HG03432 (cell line): ENCODE results near the gene USP35.

Experiments
- ATAC-seq: cut with Tn5 transposase; IDR thresholded peaks from one replicate; pipeline ENCODE4 v1.9.1; 2021; ENCODE audit warnings: mild to moderate bottlenecking, moderate library complexity; ENCODE audit not compliant: unreplicated experiment

The USP35 gene

DNA sequence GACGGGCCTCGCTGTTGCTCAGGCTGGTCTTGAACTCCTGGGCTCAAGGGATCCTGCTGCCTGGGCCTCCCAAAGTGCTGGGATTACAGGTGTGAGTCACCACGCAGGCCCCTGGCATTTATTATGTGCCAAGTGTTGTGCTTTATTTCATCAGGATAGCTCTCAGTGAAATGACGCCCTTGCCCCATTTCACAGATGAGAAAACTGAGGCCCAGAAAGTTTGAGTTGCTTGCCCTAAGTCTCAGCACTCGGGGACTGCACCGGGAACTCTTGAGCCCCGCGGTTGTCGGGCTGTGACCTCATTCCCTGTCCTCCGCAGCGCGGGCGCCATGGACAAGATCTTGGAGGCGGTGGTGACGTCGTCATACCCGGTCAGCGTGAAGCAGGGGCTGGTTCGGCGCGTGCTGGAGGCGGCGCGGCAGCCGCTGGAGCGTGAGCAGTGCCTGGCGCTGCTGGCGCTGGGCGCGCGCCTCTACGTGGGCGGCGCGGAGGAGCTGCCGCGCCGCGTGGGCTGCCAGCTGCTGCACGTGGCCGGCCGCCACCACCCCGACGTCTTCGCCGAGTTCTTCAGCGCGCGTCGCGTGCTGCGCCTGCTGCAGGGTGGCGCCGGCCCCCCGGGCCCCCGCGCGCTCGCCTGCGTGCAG, 7.3 kb downstream of the USP35 start:
- ATAC-seq: no peak

DNA sequence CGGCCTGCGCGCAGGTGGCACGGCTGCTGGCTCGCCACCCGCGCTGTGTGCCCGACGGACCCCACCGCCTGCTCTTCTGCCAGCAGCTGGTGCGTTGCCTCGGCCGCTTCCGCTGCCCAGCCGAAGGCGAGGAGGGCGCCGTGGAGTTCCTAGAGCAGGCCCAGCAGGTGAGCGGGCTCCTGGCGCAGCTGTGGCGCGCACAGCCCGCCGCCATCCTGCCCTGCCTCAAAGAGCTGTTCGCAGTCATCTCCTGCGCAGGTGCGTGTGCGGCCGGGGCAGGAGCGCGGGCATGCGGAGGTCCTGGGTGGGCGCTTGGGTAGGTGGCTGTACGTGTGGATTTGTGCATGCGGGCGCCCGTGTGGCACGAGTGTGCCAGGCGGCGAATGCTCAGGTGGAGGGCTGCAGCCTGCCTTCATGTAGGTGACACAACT, 8.0 kb downstream of the USP35 start:
- ATAC-seq: no peak

DNA sequence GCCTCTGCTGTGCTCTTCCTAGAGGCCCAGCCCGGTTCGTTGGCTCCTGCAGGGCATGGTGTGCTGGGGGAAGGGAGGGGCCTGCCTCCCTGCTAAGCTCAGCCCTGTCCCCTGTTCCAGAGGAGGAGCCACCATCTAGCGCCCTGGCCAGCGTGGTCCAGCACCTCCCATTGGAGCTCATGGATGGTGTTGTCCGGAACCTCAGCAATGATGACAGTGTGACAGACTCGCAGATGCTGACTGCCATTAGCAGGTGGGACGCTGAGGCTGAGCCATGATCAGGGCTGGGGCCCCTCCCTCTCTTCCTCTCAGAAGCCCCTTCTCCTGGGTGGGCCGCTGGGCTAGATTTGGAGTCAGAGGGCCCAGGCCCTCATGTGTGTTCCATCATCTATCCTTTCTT, 9.1 kb downstream of the USP35 start:
- no peak for ATAC-seq

DNA sequence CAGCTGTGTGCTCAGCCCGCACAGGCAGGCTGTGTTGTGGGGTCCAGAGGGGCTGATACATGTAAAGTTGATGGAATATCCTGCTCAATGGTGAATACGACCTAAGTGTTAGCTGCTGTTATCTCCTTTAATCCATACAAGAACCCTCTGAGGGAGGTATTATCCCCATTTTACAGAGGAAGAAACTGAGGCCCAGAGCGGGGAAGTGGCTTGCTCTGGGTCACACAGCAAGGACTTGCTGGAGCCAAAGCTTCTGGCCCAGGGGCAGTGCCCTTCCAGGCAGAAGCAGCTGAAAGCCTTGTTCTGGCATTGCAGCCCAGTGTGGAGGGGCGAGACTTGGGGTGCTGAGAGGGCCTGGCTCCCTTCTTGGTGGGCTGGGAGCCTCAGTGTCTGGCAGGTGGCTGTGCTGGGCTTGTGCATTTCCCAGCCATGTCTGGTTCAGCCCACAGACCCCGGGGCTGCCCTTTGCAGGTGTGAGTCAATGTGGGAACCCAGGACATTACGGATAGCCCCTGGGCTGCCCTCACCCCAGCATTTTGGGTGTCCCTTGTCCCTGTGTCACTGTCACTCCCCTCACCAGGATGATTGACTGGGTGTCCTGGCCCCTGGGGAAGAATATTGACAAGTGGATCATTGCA, 10.4 kb downstream of the USP35 start:
- no peak for ATAC-seq

DNA sequence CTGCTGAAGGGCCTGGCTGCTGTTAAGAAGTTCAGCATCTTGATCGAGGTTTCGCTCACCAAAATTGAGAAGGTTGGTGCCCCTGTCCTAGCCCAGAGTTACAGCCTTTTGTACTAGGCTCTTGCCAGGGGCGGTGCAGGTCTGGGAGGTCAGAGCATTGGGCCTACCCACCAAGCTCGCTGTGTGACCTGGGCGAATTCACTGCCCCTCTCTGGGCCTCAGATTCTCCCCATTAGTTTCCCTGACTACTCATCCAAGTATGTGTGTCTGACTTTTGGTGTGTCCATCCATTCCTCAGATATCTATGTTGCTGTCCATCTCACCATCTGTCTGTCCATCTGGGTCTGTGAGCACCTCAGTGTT, 10.9 kb downstream of the USP35 start:
- ATAC-seq: no peak

DNA sequence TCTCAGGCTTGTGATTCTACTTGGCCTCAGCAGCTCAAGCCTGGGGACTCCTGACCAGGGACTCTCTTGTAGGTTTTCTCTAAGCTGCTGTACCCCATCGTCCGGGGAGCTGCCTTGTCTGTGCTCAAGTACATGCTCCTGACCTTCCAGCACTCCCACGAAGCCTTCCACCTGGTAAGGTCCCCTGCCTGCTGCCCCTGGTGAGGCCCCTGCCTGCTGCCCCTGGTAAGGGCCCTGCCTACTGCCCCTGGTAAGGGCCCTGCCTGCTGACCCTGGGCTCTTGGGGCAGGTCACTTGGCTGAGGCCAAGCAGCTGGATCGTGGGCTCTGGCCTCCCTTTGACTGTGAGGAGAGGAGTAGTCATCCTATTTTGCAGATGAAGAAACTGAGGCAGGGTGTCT, 11.3 kb downstream of the USP35 start:
- ATAC-seq: no peak

DNA sequence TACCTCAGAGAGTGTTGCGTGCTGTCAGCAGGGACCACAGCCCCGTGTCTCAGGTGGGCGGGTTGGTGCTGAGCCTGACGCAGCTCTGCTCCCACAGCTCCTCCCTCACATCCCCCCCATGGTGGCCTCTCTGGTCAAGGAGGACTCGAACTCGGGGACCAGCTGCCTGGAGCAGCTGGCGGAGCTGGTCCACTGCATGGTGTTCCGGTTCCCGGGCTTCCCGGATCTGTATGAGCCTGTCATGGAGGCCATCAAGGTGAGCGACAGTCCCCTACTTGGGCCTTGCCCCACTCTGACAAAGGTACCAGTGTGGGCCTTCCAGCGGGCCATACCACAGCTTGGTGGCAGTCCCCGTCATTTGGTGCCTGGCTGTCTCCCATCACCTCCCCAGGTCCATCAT, 11.8 kb downstream of the USP35 start:
- ATAC-seq: no peak

DNA sequence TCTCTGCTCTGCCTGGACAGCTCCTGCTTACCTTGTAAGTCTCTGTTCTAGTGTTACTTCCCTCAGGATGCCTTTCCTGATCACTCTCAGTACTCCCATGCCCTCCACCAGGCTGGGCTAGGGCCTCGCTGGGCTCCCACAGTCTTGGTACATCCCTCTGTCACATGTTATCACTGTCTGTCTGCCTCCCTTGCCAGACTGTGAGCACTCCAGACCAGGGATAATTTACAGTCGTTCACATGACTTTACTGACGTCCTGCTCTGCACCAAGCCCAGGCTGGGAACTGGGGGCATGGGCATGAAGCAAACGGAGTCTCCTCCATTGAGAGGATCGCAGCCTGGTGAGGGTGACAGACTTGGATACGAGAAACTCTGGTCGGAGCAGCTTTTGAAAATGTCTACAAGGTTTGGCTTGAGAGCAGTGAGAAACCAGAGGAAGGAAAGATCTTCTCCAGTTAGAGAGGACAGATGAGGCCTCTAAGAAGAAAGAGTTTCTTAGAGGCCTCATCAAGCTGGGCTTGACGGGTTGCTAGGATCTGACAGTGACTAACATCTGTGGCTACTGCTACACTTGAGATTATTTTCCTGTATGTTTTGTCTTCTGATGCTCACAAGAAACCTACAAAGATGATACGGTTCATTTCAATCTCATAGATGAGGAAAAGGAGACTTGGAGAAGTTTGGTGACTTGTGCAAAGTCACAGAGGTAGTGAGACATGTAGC, 12.5 kb downstream of the USP35 start:
- ATAC-seq: no peak

DNA sequence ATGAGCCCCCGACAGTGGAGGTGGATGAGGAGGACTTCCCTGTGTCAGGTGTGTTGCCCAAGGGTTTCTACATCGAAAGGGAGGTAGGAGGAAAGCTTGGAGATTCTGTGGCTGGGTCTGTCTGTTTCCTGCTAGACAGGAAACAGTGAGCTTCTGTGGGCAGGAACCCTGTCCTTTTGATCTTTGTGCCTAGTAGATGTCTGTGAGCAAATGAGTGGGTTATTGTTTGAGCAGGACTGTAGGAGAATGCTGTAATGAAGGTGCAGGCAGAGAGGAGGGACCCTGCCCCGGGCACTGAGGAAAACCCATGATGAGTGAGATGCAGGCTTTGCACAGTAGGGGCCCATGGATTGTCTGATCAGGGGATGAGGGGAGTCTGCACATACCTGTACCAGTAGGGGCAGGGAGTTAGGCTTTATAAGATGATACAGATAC, 14.0 kb downstream of the USP35 start:
- ATAC-seq: no peak

DNA sequence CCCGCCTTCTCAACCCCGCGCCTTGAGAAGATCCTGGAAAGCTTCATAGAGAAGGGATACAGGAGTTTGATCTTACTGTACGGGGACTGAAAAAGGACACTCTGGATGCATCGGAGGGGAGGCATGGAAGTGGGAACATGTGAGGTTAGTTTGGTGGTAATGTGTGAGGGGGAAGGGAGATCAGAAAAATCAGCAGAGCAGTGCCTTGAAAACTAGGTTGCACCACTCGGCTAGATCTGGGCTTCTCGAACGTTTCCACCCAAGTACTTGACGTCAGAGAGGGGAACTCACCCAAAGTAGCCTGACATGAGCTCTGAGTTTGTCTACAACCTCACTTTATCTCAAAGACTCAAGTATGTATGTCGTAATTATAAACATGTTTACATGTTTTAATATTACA, 14.5 kb downstream of the USP35 start:
- ATAC-seq: no peak

DNA sequence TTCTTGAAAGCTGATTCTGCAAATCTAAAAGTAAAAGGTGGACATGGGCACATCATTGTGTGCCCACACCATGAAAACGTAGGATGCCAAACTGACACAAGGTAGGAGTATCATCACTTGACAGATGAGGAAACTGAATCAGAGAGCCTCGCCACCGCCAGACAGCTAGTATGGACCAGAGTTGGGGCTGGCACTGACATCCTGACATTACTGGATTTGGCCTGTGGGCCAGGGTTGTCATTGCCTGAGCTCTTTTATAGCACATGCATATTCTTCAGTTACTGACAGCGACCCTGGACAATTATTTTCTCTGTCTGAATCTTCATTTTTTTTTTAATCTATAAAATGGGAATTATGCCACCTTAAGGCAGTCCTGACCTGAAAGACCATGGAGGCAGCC, 16.5 kb downstream of the USP35 start:
- ATAC-seq: no peak

DNA sequence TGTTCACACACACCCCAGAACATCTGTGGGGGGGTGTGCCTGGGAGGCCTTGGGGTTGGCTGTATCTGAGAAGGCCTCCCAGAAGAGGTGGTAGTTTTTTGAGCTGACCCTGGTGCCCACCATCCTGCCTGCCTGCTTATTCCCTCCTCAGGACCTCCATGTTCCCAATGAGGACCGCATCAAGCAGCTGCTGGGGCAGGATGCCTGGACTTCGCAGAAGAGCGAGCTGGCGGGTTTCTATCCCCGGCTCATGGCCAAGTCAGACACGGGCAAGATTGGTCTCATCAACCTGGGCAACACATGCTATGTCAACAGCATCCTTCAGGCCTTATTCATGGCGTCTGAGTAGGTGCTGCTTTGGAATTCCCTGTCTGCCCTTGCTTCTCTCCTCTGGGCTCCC, 17.0 kb downstream of the USP35 start:
- no peak for ATAC-seq

DNA sequence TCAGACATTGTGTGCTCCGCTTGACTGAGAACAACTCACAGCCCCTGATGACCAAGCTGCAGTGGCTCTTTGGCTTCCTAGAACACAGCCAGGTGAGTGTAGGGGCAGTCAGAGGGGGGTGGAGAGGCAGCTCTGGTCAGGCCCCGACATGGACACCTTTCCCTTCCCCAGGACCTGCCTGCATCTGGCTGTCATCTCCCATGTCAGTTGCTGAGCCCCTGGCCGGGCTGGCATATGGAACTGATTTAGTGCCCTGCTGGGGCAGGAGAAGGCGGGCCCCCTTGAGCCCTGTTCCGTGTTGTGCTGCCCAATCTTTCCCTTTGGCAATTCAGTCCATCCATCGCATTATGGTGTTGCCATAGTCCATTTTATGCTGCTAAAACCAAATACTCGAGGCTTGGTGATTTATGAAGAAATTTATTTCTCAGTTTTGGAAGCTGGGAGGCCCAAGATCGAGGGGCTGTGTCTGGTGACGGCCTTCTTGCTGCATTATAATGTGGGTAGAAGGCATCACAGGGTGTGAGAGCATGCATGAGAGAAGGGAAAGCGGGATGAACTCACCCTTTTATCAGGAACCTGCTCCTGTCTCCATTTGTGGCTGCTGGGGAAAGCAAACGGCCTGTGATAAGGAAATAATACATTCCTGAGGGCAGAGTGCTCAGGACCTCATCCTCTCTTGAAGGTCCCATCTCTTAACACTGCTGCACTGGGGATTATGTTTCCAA, 19.0 kb downstream of the USP35 start:
- no peak for ATAC-seq

DNA sequence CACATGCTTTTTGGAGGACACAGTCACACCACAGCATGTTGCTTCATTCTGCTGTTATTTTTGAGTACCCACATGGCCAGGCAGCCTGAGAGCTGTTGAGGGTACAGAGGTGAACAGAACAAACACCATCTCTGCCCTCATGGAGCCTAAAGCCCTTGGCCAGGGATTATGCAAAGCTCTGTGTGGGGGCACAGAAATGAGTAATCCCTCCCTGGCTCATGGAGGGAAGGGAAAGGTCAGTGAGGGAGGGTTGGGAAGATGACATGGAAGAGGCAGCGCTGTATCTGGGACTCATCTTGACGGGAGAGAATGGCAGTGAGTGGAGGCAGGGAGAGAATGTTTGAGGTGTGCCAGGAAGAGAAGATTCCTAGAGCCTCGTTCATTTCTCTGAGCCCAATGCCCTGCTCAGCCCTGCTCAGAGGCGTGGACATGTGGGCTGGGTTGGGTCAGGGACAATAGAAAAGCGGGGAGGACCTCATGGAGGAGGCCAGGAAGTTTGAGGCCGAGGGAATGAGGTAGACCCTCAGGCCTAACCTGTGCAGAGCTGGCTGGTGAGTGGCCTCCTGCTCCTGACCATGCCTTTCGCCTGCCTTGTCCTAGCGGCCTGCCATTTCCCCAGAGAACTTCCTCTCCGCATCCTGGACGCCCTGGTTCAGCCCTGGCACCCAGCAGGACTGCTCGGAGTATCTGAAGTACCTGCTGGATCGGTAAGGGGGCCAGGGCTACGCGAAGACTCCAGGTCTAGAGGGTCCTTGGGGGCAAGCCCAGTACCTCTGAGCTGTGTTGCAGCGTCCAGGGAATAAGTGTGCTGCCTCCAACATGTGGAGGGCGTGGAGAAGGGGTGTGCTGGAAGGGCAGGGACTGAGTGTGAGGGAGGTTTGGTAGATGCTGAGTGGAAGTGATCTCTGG, 19.8 kb downstream of the USP35 start:
- no peak for ATAC-seq

DNA sequence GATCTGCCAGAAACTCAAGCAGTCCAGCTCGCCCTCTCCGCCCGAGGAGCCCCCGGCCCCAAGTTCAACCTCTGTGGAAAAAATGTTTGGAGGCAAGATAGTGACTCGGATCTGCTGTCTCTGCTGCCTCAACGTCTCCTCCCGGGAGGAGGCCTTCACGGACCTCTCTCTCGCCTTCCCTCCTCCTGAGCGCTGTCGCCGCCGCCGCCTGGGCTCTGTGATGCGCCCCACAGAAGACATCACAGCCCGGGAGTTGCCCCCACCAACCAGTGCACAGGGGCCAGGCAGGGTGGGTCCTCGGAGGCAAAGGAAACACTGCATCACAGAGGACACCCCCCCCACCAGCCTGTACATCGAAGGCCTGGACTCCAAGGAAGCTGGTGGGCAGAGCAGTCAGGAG, 20.8 kb downstream of the USP35 start:
- ATAC-seq: no peak

DNA sequence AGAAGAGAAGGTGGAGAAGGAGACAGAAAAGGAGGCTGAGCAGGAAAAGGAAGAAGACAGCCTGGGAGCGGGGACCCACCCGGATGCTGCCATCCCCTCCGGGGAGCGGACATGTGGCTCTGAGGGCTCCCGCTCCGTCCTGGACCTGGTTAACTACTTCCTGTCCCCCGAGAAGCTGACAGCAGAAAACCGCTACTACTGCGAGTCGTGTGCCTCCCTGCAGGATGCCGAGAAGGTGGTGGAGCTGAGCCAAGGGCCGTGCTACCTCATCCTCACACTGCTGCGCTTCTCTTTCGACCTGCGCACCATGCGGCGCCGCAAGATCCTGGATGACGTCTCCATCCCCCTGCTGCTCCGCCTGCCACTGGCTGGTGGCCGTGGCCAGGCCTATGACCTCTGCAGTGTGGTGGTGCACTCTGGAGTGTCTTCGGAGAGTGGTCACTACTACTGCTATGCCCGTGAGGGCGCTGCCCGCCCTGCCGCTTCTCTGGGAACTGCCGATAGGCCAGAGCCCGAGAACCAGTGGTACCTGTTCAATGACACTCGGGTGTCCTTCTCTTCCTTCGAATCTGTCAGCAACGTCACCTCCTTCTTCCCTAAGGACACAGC, 21.4 kb downstream of the USP35 start:
- no peak for ATAC-seq

DNA sequence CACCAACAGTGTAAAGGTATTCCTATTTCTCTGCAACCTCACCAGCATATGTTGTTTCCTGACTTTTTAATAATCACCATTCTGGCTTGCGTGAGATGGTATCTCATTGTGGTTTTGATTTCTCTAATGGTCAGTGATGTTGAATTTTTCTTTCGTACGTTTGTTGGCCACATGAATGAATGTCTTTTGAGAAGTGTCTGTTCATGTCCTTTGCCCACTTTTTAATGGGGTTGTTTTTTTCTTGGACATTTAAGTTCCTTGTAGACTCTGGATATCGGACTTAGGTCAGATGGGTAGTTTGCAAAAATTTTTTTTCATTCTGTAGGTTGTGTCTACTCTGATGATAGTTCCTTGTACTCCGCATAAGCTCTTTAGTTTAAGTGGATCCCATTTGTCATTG, 22.8 kb downstream of the USP35 start:
- ATAC-seq: no peak

DNA sequence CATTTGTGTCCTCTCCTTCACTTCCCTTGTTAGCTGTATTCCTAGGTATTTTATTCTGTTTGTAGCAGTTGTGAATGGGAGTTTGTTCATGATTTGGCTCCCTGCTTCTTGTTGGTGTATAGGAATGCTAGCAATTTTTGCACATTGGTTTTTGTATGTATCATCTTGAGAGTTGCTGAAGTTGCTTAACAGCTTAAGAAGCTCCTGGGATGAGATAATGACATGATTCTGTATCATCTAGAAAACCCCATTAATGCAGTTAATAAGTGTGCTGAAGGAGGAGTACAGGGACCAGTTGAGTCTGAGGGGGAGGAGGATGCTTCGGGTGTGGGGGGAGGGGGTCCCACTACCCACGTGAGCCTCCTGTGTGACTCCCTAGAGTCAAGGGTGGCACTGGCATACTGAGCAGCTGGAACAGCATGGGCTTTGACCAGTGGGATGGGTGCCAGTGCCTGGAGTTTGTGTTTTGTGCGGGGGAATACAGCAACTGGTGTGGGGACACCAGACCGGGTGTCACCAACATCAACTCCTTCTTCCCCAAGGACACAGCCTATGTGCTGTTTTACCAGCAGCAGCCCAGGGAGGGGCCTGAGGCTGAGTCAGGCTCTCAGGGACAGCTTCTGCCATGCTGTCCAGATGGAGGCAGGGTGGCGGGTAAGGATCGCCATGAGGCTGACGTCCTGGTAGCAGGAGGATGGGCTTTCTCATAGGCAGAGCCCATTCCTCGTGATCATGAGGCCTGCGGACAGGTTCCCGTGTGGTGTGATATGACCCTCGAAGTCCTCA, 24.1 kb downstream of the USP35 start:
- no peak for ATAC-seq

DNA sequence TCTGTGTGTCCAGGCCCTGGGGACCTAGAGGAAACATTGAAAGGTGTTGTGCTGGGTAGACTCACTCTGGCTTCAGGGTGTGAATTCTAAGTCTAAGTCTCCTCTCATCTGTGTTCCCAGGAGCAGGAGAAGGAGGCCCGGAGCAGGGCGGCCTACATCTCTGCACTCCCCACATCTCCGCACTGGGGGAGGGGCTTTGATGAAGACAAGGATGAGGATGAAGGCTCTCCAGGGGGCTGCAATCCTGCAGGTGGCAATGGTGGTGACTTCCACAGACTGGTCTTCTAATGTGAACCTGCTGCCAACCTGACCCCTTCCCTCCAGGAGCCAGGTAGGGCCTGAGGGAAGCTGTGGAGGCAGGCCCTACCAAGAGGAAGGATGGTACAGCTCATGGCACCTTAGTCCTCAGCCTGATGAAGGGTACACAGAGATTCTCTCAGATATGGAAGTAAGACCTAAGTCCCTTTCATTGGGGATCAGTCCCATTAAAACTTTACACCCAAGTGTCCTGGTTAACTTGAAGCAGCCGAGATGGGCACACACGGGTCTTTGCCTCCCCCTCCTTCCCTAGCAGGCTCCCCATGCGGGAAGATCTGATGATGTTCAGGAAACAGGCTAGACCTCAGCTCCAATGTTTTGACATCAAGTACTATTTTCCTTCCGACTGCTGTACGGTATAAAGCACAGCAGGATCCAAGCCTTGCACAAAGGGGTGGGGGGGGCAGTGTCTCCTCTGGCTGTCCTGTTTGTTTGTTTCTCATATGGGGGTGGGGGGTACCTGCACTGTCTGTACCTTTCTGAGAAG, 25.0 kb downstream of the USP35 start:
- no peak for ATAC-seq
